ENCODE results near the gene METTL9.

Gene METTL9

DNA sequence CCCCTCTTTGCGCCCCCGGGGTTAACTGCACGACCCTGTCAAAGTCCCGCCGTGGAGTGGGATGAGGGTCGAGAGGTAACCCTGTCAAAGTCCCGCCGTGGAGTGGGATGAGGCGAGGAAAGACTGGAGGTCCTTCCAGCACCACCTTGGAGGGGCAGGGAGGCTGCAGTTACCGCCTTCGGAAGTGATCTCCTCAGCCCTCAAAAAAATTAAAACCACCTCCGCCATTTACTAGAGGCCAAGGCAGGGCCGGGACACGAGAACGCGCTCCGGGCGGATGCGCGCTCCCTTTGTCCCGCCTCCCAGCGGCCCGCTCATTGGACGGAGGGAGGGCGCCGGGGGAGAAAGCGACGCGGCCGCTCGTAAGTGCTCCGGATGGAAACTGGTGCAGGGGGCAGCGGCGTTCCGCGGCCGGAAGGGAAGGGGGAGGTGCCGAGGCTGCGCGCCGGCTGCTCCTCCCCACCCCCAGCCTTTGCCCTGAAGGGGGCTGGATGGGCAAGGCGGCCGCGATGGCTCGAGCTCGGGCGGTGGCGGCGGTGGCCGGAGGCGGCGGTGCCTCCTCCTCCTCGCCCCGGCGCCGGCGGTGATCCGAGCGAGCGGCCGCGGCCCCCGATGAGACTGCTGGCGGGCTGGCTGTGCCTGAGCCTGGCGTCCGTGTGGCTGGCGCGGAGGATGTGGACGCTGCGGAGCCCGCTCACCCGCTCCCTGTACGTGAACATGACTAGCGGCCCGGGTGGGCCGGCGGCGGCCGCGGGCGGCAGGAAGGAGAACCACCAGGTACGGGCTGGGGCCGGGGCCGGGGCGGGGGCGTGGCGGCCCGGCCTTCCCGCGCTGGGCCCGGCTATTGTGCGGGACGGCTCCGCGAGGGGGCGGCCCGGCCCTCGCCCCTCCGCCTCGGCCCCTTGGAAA, at the start of gene METTL9 (continued):
- no peak; the same call in 1 of the 2 replicates for TF ChIP-seq TSHZ1 (tag by site-specific recombination; IDR thresholded peaks at IDR 0.05; ENCODE audit: borderline replicate concordance)
- TF ChIP-seq KLF7 (tag by site-specific recombination; IDR thresholded peaks at IDR 0.05; ENCODE audit: borderline replicate concordance), result peak; percentile 89; the same call in 1 of the 2 replicates
- no peak for TF ChIP-seq ZNF521 (tag by site-specific recombination; IDR thresholded peaks at IDR 0.05)
- TF ChIP-seq ZNF692 (tag by site-specific recombination; IDR thresholded peaks at IDR 0.05), result peak; percentile 92
- peak; percentile 80 for TF ChIP-seq PRDM10 (tag by site-specific recombination; IDR thresholded peaks at IDR 0.05)
- TF ChIP-seq ZNF354C (tag by site-specific recombination; IDR thresholded peaks at IDR 0.05; ENCODE audit: borderline replicate concordance, low read depth), result no peak
- peak; percentile 98 for TF ChIP-seq ZNF324 (tag by site-specific recombination; IDR thresholded peaks at IDR 0.05)
- TF ChIP-seq KLF8 (tag by site-specific recombination; IDR thresholded peaks at IDR 0.05), result peak; percentile 95
- no peak for TF ChIP-seq ZNF768 (tag by site-specific recombination; IDR thresholded peaks at IDR 0.05)
- TF ChIP-seq ZNF76 (tag by site-specific recombination; IDR thresholded peaks at IDR 0.05; ENCODE audit: borderline replicate concordance, low read depth), result peak; percentile 81
- TF ChIP-seq ZBTB7A (tag by site-specific recombination; IDR thresholded peaks at IDR 0.05; ENCODE audit: low read depth), result no peak
- peak; percentile 55; the same call in 1 of the 2 replicates for TF ChIP-seq ZBTB44 (tag by site-specific recombination; IDR thresholded peaks at IDR 0.05)
- TF ChIP-seq TCF7L2 (IDR thresholded peaks at IDR 0.05; ENCODE audit: borderline replicate concordance, low read depth, low read length), result no peak
- TF ChIP-seq MEIS1 (CRISPR knock-in tag; IDR thresholded peaks at IDR 0.05; ENCODE audit: borderline replicate concordance), result 0 out of 2 replicates have a peak, but pooled peaks have one; percentile 19
- TF ChIP-seq OSR2 (tag by site-specific recombination; IDR thresholded peaks at IDR 0.05), result 0 out of 2 replicates have a peak, but pooled peaks have one; percentile 30
- peak; percentile 89 for TF ChIP-seq ZBTB8A (tag by site-specific recombination; IDR thresholded peaks at IDR 0.05)
- no peak for TF ChIP-seq ZNF624 (tag by site-specific recombination; IDR thresholded peaks at IDR 0.05)
- TF ChIP-seq PRDM2 (tag by site-specific recombination; IDR thresholded peaks at IDR 0.05; ENCODE audit: borderline replicate concordance), result no peak
- peak; percentile 72 for TF ChIP-seq KLF1 (tag by site-specific recombination; IDR thresholded peaks at IDR 0.05)
- peak; percentile 95 for TF ChIP-seq SP7 (tag by site-specific recombination; IDR thresholded peaks at IDR 0.05)
- TF ChIP-seq GLIS2 (tag by site-specific recombination; IDR thresholded peaks at IDR 0.05), result peak; percentile 95
- peak; percentile 94 for TF ChIP-seq SP3 (tag by site-specific recombination; IDR thresholded peaks at IDR 0.05)
